Measurements from ENCODE around the gene GNAZ. TPM values are rescaled to one million over a fixed set of nuclear protein-coding genes. Genes with fewer than 3 reads are reported as not detected.
"Not testable (repeated sequence)": the region's sequence is repeated elsewhere in the genome, so short reads cannot be mapped to it uniquely, and the experiment has no call there.

Gene GNAZ
- total RNA-seq, 1 donor from 2014 or later = 2.1 TPM

GRCh38 chr22:23130697-23131096 is 60.4 kb downstream of the GNAZ start:
- peaks cover 2 to 8% (median 5%) of the 10 kb centered on the region in 3 donors for H3K27me3 ChIP-seq (ENCODE audit: control insufficient read depth in 3 of 3, insufficient read depth in 3 of 3, low read length in 3 of 3)
- H3K36me3 ChIP-seq (ENCODE audit: control insufficient read depth in 3 of 3, insufficient read depth in 3 of 3, low read length in 3 of 3) = no peaks in the 10 kb centered on the region
- H3K9ac ChIP-seq (ENCODE audit: low read depth in 1 of 3, low read length in 3 of 3) = no peak overlapping the region
- no peak overlapping the region for H3K4me3 ChIP-seq (ENCODE audit: low read length in 3 of 3)
- H3K4me1 ChIP-seq (ENCODE audit: control insufficient read depth in 3 of 3, insufficient read depth in 3 of 3, low read length in 3 of 3) = peaks cover 6 to 8% (median 8%) of the 10 kb centered on the region in 3 donors
- H3K27ac ChIP-seq (ENCODE audit: low read depth, low read length) = no peak overlapping the region
- H3K9me3 ChIP-seq (ENCODE audit: control insufficient read depth in 3 of 3, low read length in 3 of 3) = no peaks in the 10 kb centered on the region

GRCh38 chr22:23131931-23132330 is 61.6 kb downstream of the GNAZ start:
- peak overlapping the region in 1 of 3 donors; percentile 11 for H3K9ac ChIP-seq (ENCODE audit: low read depth in 1 of 3, low read length in 3 of 3)
- H3K4me3 ChIP-seq (ENCODE audit: low read length in 3 of 3) = no peak overlapping the region
- no peak overlapping the region for H3K27ac ChIP-seq (ENCODE audit: low read depth, low read length)
- peaks cover 6 to 8% (median 8%) of the 10 kb centered on the region in 3 donors for H3K4me1 ChIP-seq (ENCODE audit: control insufficient read depth in 3 of 3, insufficient read depth in 3 of 3, low read length in 3 of 3)
- no peaks in the 10 kb centered on the region for H3K9me3 ChIP-seq (ENCODE audit: control insufficient read depth in 3 of 3, low read length in 3 of 3)
- no peaks in the 10 kb centered on the region for H3K36me3 ChIP-seq (ENCODE audit: control insufficient read depth in 3 of 3, insufficient read depth in 3 of 3, low read length in 3 of 3)
- peaks cover 0 to 8% (median 2%) of the 10 kb centered on the region in 3 donors for H3K27me3 ChIP-seq (ENCODE audit: control insufficient read depth in 3 of 3, insufficient read depth in 3 of 3, low read length in 3 of 3)

GRCh38 chr22:23132376-23133091 is 62.2 kb downstream of the GNAZ start:
- no peak overlapping the region for H3K27ac ChIP-seq (ENCODE audit: low read depth, low read length)
- H3K27me3 ChIP-seq (ENCODE audit: control insufficient read depth in 3 of 3, insufficient read depth in 3 of 3, low read length in 3 of 3) = peaks cover 0 to 4% (median 0%) of the 10 kb centered on the region in 3 donors
- H3K36me3 ChIP-seq (ENCODE audit: control insufficient read depth in 3 of 3, insufficient read depth in 3 of 3, low read length in 3 of 3) = no peaks in the 10 kb centered on the region
- H3K4me3 ChIP-seq (ENCODE audit: low read length in 3 of 3) = no peak overlapping the region
- peaks cover 6 to 8% (median 8%) of the 10 kb centered on the region in 3 donors for H3K4me1 ChIP-seq (ENCODE audit: control insufficient read depth in 3 of 3, insufficient read depth in 3 of 3, low read length in 3 of 3)
- peak overlapping the region in 1 of 3 donors; percentile 11 for H3K9ac ChIP-seq (ENCODE audit: low read depth in 1 of 3, low read length in 3 of 3)
- H3K9me3 ChIP-seq (ENCODE audit: control insufficient read depth in 3 of 3, low read length in 3 of 3) = no peaks in the 10 kb centered on the region

- Histone ChIP-seq H3K9ac (ENCODE audit: low read depth in 1 of 3, low read length in 3 of 3) (no peak overlapping the region), H3K27ac (ENCODE audit: low read depth, low read length) (no peak overlapping the region), H3K36me3 (ENCODE audit: control insufficient read depth in 3 of 3, insufficient read depth in 3 of 3, low read length in 3 of 3) (no peaks in the 10 kb centered on the region), H3K4me1 (ENCODE audit: control insufficient read depth in 3 of 3, insufficient read depth in 3 of 3, low read length in 3 of 3) (peaks cover 0 to 4% (median 0%) of the 10 kb centered on the region in 3 donors), H3K4me3 (ENCODE audit: low read length in 3 of 3) (no peak overlapping the region), H3K9me3 (ENCODE audit: control insufficient read depth in 3 of 3, low read length in 3 of 3) (no peaks in the 10 kb centered on the region), H3K27me3 (ENCODE audit: control insufficient read depth in 3 of 3, insufficient read depth in 3 of 3, low read length in 3 of 3) (peaks cover 0 to 3% (median 0%) of the 10 kb centered on the region in 3 donors)
Measured at GRCh38 chr22:23133922-23134321, 63.6 kb downstream of the GNAZ start.

GRCh38 chr22:23136991-23137390 is 66.7 kb downstream of the GNAZ start:
- H3K9me3 ChIP-seq (ENCODE audit: control insufficient read depth in 3 of 3, low read length in 3 of 3); H3K4me3 ChIP-seq (ENCODE audit: low read length in 3 of 3); H3K9ac ChIP-seq (ENCODE audit: low read depth in 1 of 3, low read length in 3 of 3); H3K27ac ChIP-seq (ENCODE audit: low read depth, low read length); H3K4me1 ChIP-seq (ENCODE audit: control insufficient read depth in 3 of 3, insufficient read depth in 3 of 3, low read length in 3 of 3); H3K27me3 ChIP-seq (ENCODE audit: control insufficient read depth in 3 of 3, insufficient read depth in 3 of 3, low read length in 3 of 3); H3K36me3 ChIP-seq (ENCODE audit: control insufficient read depth in 3 of 3, insufficient read depth in 3 of 3, low read length in 3 of 3): not testable (repeated sequence)

GRCh38 chr22:23137468-23137867 is 67.1 kb downstream of the GNAZ start:
- Histone ChIP-seq H3K9me3 (ENCODE audit: control insufficient read depth in 3 of 3, low read length in 3 of 3) (no peaks in the 10 kb centered on the region), H3K27ac (ENCODE audit: low read depth, low read length) (no peak overlapping the region), H3K4me3 (ENCODE audit: low read length in 3 of 3) (no peak overlapping the region), H3K9ac (ENCODE audit: low read depth in 1 of 3, low read length in 3 of 3) (no peak overlapping the region), H3K4me1 (ENCODE audit: control insufficient read depth in 3 of 3, insufficient read depth in 3 of 3, low read length in 3 of 3) (peaks cover 4 to 9% (median 7%) of the 10 kb centered on the region in 3 donors), H3K27me3 (ENCODE audit: control insufficient read depth in 3 of 3, insufficient read depth in 3 of 3, low read length in 3 of 3) (peaks cover 0 to under 1% (median under 1%) of the 10 kb centered on the region in 3 donors), H3K36me3 (ENCODE audit: control insufficient read depth in 3 of 3, insufficient read depth in 3 of 3, low read length in 3 of 3) (no peaks in the 10 kb centered on the region)

GRCh38 chr22:23137905-23138561 is 67.7 kb downstream of the GNAZ start:
- no peak overlapping the region for H3K9ac ChIP-seq (ENCODE audit: low read depth in 1 of 3, low read length in 3 of 3)
- peaks cover 3 to 6% (median 4%) of the 10 kb centered on the region in 3 donors for H3K27me3 ChIP-seq (ENCODE audit: control insufficient read depth in 3 of 3, insufficient read depth in 3 of 3, low read length in 3 of 3)
- H3K27ac ChIP-seq (ENCODE audit: low read depth, low read length) = no peak overlapping the region
- no peaks in the 10 kb centered on the region for H3K36me3 ChIP-seq (ENCODE audit: control insufficient read depth in 3 of 3, insufficient read depth in 3 of 3, low read length in 3 of 3)
- H3K9me3 ChIP-seq (ENCODE audit: control insufficient read depth in 3 of 3, low read length in 3 of 3) = no peaks in the 10 kb centered on the region
- peaks cover 4 to 11% (median 7%) of the 10 kb centered on the region in 3 donors for H3K4me1 ChIP-seq (ENCODE audit: control insufficient read depth in 3 of 3, insufficient read depth in 3 of 3, low read length in 3 of 3)
- H3K4me3 ChIP-seq (ENCODE audit: low read length in 3 of 3) = no peak overlapping the region

GRCh38 chr22:23138584-23139435 is 68.5 kb downstream of the GNAZ start:
- Histone ChIP-seq H3K4me1 (ENCODE audit: control insufficient read depth in 3 of 3, insufficient read depth in 3 of 3, low read length in 3 of 3) (peaks cover 4 to 11% (median 7%) of the 10 kb centered on the region in 3 donors), H3K9me3 (ENCODE audit: control insufficient read depth in 3 of 3, low read length in 3 of 3) (no peaks in the 10 kb centered on the region), H3K36me3 (ENCODE audit: control insufficient read depth in 3 of 3, insufficient read depth in 3 of 3, low read length in 3 of 3) (no peaks in the 10 kb centered on the region), H3K27ac (ENCODE audit: low read depth, low read length) (no peak overlapping the region), H3K27me3 (ENCODE audit: control insufficient read depth in 3 of 3, insufficient read depth in 3 of 3, low read length in 3 of 3) (peaks cover 3 to 10% (median 7%) of the 10 kb centered on the region in 3 donors), H3K4me3 (ENCODE audit: low read length in 3 of 3) (no peak overlapping the region), H3K9ac (ENCODE audit: low read depth in 1 of 3, low read length in 3 of 3) (no peak overlapping the region)

GRCh38 chr22:23140385-23140784 is 70.1 kb downstream of the GNAZ start:
- peaks cover 9 to 22% (median 12%) of the 10 kb centered on the region in 3 donors for H3K27me3 ChIP-seq (ENCODE audit: control insufficient read depth in 3 of 3, insufficient read depth in 3 of 3, low read length in 3 of 3)
- no peak overlapping the region for H3K9ac ChIP-seq (ENCODE audit: low read depth in 1 of 3, low read length in 3 of 3)
- H3K27ac ChIP-seq (ENCODE audit: low read depth, low read length) = no peak overlapping the region
- H3K9me3 ChIP-seq (ENCODE audit: control insufficient read depth in 3 of 3, low read length in 3 of 3) = no peaks in the 10 kb centered on the region
- H3K4me1 ChIP-seq (ENCODE audit: control insufficient read depth in 3 of 3, insufficient read depth in 3 of 3, low read length in 3 of 3) = peaks cover 4 to 14% (median 14%) of the 10 kb centered on the region in 3 donors
- no peak overlapping the region for H3K4me3 ChIP-seq (ENCODE audit: low read length in 3 of 3)
- no peaks in the 10 kb centered on the region for H3K36me3 ChIP-seq (ENCODE audit: control insufficient read depth in 3 of 3, insufficient read depth in 3 of 3, low read length in 3 of 3)

Measured in skeletal muscle tissue (tissue), 4 donors.